ENCODE data around the gene LIN7A.

Gene LIN7A

GRCh38 chr12:80813820-80814219 is 123.9 kb downstream of the LIN7A start:
- no peak overlapping the region for H3K27ac ChIP-seq
- TF ChIP-seq CTCF (conservative IDR thresholded peaks at IDR 0.05), result no peak

GRCh38 chr12:80811957-80812708 is 125.6 kb downstream of the LIN7A start:
- H3K27ac ChIP-seq, result no peak overlapping the region
- TF ChIP-seq CTCF (conservative IDR thresholded peaks at IDR 0.05), result no peak

- no peak for TF ChIP-seq CTCF (conservative IDR thresholded peaks at IDR 0.05)
- no peak overlapping the region for H3K27ac ChIP-seq
These were observed 126.9 kb downstream of the LIN7A start for GRCh38 chr12:80810874-80811273.

GRCh38 chr12:80807640-80808288 is 130.0 kb downstream of the LIN7A start:
- H3K27ac ChIP-seq, result no peak overlapping the region
- TF ChIP-seq CTCF (conservative IDR thresholded peaks at IDR 0.05), result no peak

GRCh38 chr12:80805106-80805505 is 132.6 kb downstream of the LIN7A start:
- TF ChIP-seq CTCF (conservative IDR thresholded peaks at IDR 0.05), result no peak
- H3K27ac ChIP-seq, result no peak overlapping the region

GRCh38 chr12:80802652-80803400 is 134.9 kb downstream of the LIN7A start:
- H3K27ac ChIP-seq, result no peak overlapping the region
- TF ChIP-seq CTCF (conservative IDR thresholded peaks at IDR 0.05), result no peak

GRCh38 chr12:80798281-80798680 is 139.5 kb downstream of the LIN7A start:
- H3K27ac ChIP-seq, result no peak overlapping the region
- TF ChIP-seq CTCF (conservative IDR thresholded peaks at IDR 0.05), result no peak
